Fibroblast of skin of back (primary cell): Measurements from ENCODE around the gene TXNDC9. TPM values are rescaled to one million over a fixed set of nuclear protein-coding genes. Genes with fewer than 3 reads are reported as not detected.
"Not testable (repeated sequence)": the region's sequence is repeated elsewhere in the genome, so short reads cannot be mapped to it uniquely, and the experiment has no call there.

Experiments
- DNase-seq: peaks from one replicate; pipeline ENCODE4 v3.0.0-alpha.2; 2013
- polyA plus RNA-seq, 2 experiments: library from polyadenylated mRNA; unstranded; fragments of 120-200 nt; gene quantifications; one replicate each; pipeline ENCODE4 v1.2.1, GENCODE V29; 2013; ENCODE audit not compliant: insufficient read length in 2 of 2

TXNDC9 gene
- 46.1 TPM for polyA plus RNA-seq (2013, experiment 1 of 2; ENCODE audit: insufficient read length)
- polyA plus RNA-seq (2013, experiment 2 of 2; ENCODE audit: insufficient read length): 31.5 TPM

- peak; percentile 99 for DNase-seq
Observed at GRCh38 chr2:99335911-99336803, at the start of gene TXNDC9. TXNDC9 (minus strand) TSS chr2:99336333; CDS start chr2:99333210, 3,123 bp downstream.

GRCh38 chr2:99382143-99382542, 46.0 kb upstream of the TXNDC9 start:
- DNase-seq: no peak

- peak; percentile 50 for DNase-seq
Observed at GRCh38 chr2:99380376-99381010, 44.4 kb upstream of the TXNDC9 start.

- no peak for DNase-seq
Observed at GRCh38 chr2:99377879-99378278, 41.7 kb upstream of the TXNDC9 start.

- DNase-seq: no peak
Observed at GRCh38 chr2:99376254-99376864, 40.2 kb upstream of the TXNDC9 start.

GRCh38 chr2:99374747-99375146, 38.6 kb upstream of the TXNDC9 start:
- no peak for DNase-seq

GRCh38 chr2:99373144-99373543, 37.0 kb upstream of the TXNDC9 start:
- no peak for DNase-seq

- DNase-seq: not testable (repeated sequence)
Observed at GRCh38 chr2:99368854-99369253, 32.7 kb upstream of the TXNDC9 start.

- DNase-seq: no peak
Observed at GRCh38 chr2:99365661-99366060, 29.5 kb upstream of the TXNDC9 start.

- DNase-seq: no peak
Observed at GRCh38 chr2:99356853-99357252, 20.7 kb upstream of the TXNDC9 start.

GRCh38 chr2:99354825-99355224, 18.7 kb upstream of the TXNDC9 start:
- not testable (repeated sequence) for DNase-seq

GRCh38 chr2:99354070-99354469, 17.9 kb upstream of the TXNDC9 start:
- DNase-seq: peak; percentile 67

GRCh38 chr2:99350194-99350593, 14.1 kb upstream of the TXNDC9 start:
- DNase-seq: no peak

- no peak for DNase-seq
Observed at GRCh38 chr2:99348173-99348572, 12.0 kb upstream of the TXNDC9 start.

GRCh38 chr2:99346218-99346617, 10.1 kb upstream of the TXNDC9 start:
- DNase-seq: no peak

GRCh38 chr2:99345446-99345845, 9.3 kb upstream of the TXNDC9 start:
- DNase-seq: not testable (repeated sequence)

- DNase-seq: no peak
Observed at GRCh38 chr2:99342536-99342935, 6.4 kb upstream of the TXNDC9 start.

- no peak for DNase-seq
Observed at GRCh38 chr2:99340669-99341236, 4.6 kb upstream of the TXNDC9 start.

- DNase-seq: peak; percentile 5
Observed at GRCh38 chr2:99338029-99338585, 2.0 kb upstream of the TXNDC9 start.

GRCh38 chr2:99337113-99338028, 1.2 kb upstream of the TXNDC9 start, which contains the start of gene EIF5B:
EIF5B (plus strand) TSS chr2:99337389; CDS start chr2:99337555, 166 bp downstream.
- DNase-seq: peak; percentile 96

GRCh38 chr2:99336804-99337112, 625 bp upstream of the TXNDC9 start:
- DNase-seq: no peak
